Left lung (tissue), 10 donors: ENCODE results near the gene EEF1E1. TPM values are rescaled to one million over a fixed set of nuclear protein-coding genes. Genes with fewer than 3 reads are reported as not detected.

Experiments
- ATAC-seq: fragments of 200-7000 bp; cut with Tn5 transposase; one replicate; pipeline ENCODE4 v1.9.1; 2020; ENCODE audit warnings: moderate library complexity
- DNase-seq, 4 donors: peaks; one replicate each; pipeline ENCODE4 v3.0.0-alpha.2; 2013 to 2020
- H3K27ac ChIP-seq, 2 donors: fragments of 200-600 bp; sonication (generic) in 1 of 2; one replicate each; pipeline versions ENCODE4 v1.5.0 to v1.8.0; 2020 to 2021
- H3K27me3 ChIP-seq, 2 donors: fragments of 200-600 bp; sonication (generic) in 1 of 2; one replicate each; pipeline versions ENCODE4 v1.5.0 to v1.8.0; 2020 to 2021
- H3K36me3 ChIP-seq, 2 donors: fragments of 200-600 bp; sonication (generic) in 1 of 2; one replicate each; pipeline versions ENCODE4 v1.5.0 to v1.8.0; 2020 to 2021
- H3K4me1 ChIP-seq, 2 donors: fragments of 200-600 bp; one replicate each; pipeline ENCODE4 v1.8.0; 2021
- H3K4me3 ChIP-seq, 2 donors: fragments of 200-600 bp; sonication (generic) in 1 of 2; one replicate each; pipeline versions ENCODE4 v1.5.0 to v1.8.0; 2020 to 2021; ENCODE audit warnings: mild to moderate bottlenecking in 1 of 2
- H3K9me3 ChIP-seq, 2 donors: fragments of 200-600 bp; sonication (generic) in 1 of 2; one replicate each; pipeline versions ENCODE4 v1.5.0 to v1.8.0; 2020 to 2021
- intact Hi-C, 2 donors: fragments of 100-400 bp; cut with DNase I; formaldehyde crosslinking; loops; one replicate each; pipeline versions ENCODE4 v1.11.2 to v1.14.2; 2022
- polyA plus RNA-seq, 6 donors: library from polyadenylated mRNA; unstranded; fragments of 120-200 nt; gene quantifications; one replicate each; pipeline ENCODE4 v1.2.1, GENCODE V29; 2013; ENCODE audit not compliant: insufficient read length in 6 of 6
- total RNA-seq, 2 donors: library from RNA; stranded (reverse); fragmentation: NEBNext Ultra II Directional; extraction: Animal tissue kit (Norgen Biotek cat#: 25700); gene quantifications; one replicate each; pipeline ENCODE4 v1.2.1, GENCODE V29; 2021
- TF ChIP-seq, protein P1 (sequence below), 2 donors: fragments of 200-600 bp; sonication (generic) in 1 of 2; IDR thresholded peaks; one replicate each; pipeline versions ENCODE4 v1.5.0 to v1.8.0; 2021; ENCODE audit warnings: antibody characterized with exemption in 2 of 2
- donor health status: DM: no; HTN: yes; CAD: no.
- donor health status: DM: no; HTN: no; CAD: no.

Gene EEF1E1
- total and polyA plus RNA-seq, 8 donors = 20.3 to 31.7 (median 29.0) TPM

DNA sequence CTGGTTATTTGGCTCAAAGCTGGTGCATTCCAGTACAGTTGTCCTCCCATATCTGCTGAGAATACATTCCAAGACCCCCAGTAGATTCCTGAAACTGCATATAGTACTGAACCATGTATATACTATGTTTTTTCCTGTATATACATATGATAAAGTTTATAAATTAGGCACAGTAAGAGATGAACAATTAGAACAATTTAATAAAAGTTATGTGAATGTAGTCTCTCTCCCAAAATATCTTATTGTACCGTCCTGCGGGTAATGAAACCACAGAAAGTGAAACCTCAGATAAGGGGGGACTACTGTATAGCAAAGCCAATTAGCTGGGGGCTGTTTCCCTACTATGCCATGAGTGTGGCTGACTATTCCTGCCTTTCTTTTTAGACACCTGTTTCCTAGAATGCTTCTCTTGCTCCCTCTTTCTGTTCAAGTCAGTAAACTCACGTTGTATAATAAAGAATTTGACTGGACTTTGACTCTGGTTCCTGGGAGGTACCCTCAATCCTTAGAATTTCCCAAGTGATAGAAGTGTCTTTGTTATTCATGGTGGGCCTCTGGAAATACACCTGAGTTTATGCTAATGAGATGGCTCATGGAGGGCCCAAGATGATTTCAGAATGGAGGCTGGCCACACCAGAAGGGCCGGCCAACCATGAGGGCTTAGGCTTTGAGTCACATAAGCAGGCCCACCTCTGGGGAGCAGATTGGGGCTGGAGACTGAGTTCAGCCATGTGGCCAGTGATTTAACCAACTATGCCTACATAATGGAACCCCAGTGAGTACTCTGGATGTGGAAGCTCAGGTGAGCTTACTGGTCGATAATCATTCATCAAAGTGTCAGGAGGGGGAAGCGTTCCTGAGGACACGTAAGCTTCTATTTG, 37.5 kb downstream of the EEF1E1 start:
- ATAC-seq = no peak
- intact Hi-C loops = no loop called here

DNA sequence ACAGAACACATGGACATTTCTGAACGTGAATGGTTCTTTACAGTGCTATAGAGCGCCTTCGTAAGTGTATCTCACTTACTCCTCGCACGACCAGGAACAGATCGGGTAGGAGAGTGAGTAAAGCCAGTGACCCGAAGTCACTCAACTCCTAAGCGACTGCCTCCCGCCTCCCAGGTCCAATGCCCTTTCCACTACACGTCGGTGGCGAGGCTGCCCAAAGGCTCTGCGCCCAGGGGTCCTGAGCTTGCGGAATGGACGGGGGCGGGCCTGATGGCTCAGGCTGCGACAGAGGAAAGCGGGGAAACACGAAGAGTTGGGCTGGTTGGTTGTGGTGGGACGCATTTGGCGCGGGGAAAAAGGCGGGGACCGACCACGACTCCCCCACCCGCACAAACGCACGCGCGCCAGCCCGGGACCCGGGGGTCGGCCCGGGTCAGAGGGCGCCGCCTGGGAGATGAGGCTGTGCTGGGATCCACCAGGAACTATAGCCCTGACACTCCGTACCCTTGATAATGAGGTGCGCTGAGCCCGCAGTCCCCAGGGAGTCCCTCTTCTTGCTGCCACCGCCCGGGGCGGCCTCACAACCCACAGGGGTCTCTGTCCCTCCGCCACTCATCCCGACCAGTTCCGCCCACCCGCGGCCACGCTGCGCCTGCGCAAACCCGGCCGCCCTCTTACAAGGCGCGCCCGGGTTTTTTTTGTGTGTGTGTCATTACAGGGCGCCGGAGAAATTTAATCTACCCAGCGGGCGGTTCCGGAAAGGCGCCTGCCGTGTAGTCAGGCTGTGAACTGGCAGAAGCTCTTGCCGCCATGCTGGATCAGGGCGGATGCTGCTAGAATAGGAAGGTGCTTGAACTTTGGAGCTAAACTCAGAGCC, 38.3 kb downstream of the EEF1E1 start, which contains the start of gene BLOC1S5:
Gene BLOC1S5, minus strand, starts transcription at position 629 of the 877 bp plus-strand sequence. Its CDS starts 13 bp downstream, at position 616.
- Histone ChIP-seq H3K4me1 (peaks cover 0 to 17% of the 10 kb centered on the region in 2 donors), H3K4me3 (peak within 1 kb of the TSS; percentile 84 to 88), H3K27me3 (no peaks in the 10 kb centered on the region), H3K27ac (peak within 1 kb of the TSS; percentile 86 to 87), H3K36me3 (peaks cover 0 to 18% of the 10 kb centered on the region in 2 donors), H3K9me3 (no peaks in the 10 kb centered on the region)
- TF ChIP-seq, protein P1, sequence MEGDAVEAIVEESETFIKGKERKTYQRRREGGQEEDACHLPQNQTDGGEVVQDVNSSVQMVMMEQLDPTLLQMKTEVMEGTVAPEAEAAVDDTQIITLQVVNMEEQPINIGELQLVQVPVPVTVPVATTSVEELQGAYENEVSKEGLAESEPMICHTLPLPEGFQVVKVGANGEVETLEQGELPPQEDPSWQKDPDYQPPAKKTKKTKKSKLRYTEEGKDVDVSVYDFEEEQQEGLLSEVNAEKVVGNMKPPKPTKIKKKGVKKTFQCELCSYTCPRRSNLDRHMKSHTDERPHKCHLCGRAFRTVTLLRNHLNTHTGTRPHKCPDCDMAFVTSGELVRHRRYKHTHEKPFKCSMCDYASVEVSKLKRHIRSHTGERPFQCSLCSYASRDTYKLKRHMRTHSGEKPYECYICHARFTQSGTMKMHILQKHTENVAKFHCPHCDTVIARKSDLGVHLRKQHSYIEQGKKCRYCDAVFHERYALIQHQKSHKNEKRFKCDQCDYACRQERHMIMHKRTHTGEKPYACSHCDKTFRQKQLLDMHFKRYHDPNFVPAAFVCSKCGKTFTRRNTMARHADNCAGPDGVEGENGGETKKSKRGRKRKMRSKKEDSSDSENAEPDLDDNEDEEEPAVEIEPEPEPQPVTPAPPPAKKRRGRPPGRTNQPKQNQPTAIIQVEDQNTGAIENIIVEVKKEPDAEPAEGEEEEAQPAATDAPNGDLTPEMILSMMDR (IDR thresholded peaks at IDR 0.05) = peak in 1 of 2 donors; percentile 18
- DNase-seq (peak; percentile 93 to 98 (median 97)), ATAC-seq (peak; percentile 99)
- intact Hi-C loops = no loop called here

More for the DNA sequence above, 37.5 kb downstream of the EEF1E1 start:
- Histone ChIP-seq H3K9me3 (no peaks in the 10 kb centered on the region), H3K4me1 (peaks cover 0 to 17% of the 10 kb centered on the region in 2 donors), H3K27me3 (no peaks in the 10 kb centered on the region), H3K27ac (peak overlapping the region; percentile 86 to 87), H3K4me3 (peak overlapping the region; percentile 84 to 88), H3K36me3 (peaks cover 0 to 14% of the 10 kb centered on the region in 2 donors)
- TF ChIP-seq, protein P1 (IDR thresholded peaks at IDR 0.05) = no peak
- no peak for DNase-seq

- TF ChIP-seq, protein P1 (IDR thresholded peaks at IDR 0.05) = no peak
- H3K27me3 ChIP-seq = no peaks in the 10 kb centered on the region
- no peak for DNase-seq
- H3K4me1 ChIP-seq = peaks cover 0 to 17% of the 10 kb centered on the region in 2 donors
- no peaks in the 10 kb centered on the region for H3K9me3 ChIP-seq
- intact Hi-C loops = no loop called here
- H3K4me3 ChIP-seq = no peak overlapping the region
- no peak overlapping the region for H3K27ac ChIP-seq
- no peak for ATAC-seq
- H3K36me3 ChIP-seq = peaks cover 0 to 26% of the 10 kb centered on the region in 2 donors
Observed at GRCh38 chr6:8061736-8062135, 40.6 kb downstream of the EEF1E1 start.

DNA sequence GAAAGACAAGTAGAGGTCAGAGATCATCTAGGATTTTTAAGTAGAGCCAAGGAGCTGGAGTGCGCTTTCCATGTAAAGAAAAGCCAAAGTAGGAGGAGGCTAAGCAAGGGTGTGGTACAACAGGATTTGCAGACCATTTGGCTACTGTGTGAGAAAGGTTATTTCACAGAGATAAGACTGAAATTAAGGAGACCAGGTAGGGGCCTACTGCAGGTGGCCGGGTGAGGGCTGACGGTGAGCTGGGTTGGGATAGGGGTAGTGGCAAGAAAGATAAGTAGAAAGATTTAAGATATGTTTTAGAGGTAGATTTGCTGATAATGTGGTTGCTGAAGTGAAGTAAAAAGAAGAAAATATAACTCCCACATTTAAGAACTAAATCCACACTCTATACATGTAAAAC, 42.0 kb downstream of the EEF1E1 start:
- DNase-seq = no peak
- Histone ChIP-seq H3K27ac (no peak overlapping the region), H3K4me3 (no peak overlapping the region), H3K27me3 (no peaks in the 10 kb centered on the region), H3K36me3 (peaks cover 0 to 38% of the 10 kb centered on the region in 2 donors), H3K4me1 (peaks cover 0 to 17% of the 10 kb centered on the region in 2 donors), H3K9me3 (no peaks in the 10 kb centered on the region)
- TF ChIP-seq, protein P1 (IDR thresholded peaks at IDR 0.05) = no peak
- no peak for ATAC-seq
- intact Hi-C loops = no loop called here
